ENCODE results near the gene TCF4. TPM values are rescaled to one million over a fixed set of nuclear protein-coding genes. Genes with fewer than 3 reads are reported as not detected.

TCF4 gene
- total RNA-seq, 1 experiment from 2014 or later: 0.42 TPM

- TF ChIP-seq POLR2AphosphoS5 (IDR thresholded peaks at IDR 0.05; ENCODE audit: low read depth, low read length) (no peak), JUND (IDR thresholded peaks at IDR 0.05) (no peak), TCF7L2 (IDR thresholded peaks at IDR 0.05; ENCODE audit: borderline replicate concordance, extremely low read depth, insufficient read depth, insufficient read length) (no peak), ZFX (IDR thresholded peaks at IDR 0.05) (no peak), CBX3 (IDR thresholded peaks at IDR 0.05; ENCODE audit: low read depth) (no peak), SIN3A (IDR thresholded peaks at IDR 0.05; ENCODE audit: low read depth) (no peak), RAD21 (IDR thresholded peaks at IDR 0.05; ENCODE audit: low read depth) (no peak), CEBPB (IDR thresholded peaks at IDR 0.05; ENCODE audit: low read depth) (no peak), REST (IDR thresholded peaks at IDR 0.05; ENCODE audit: low read depth) (no peak)
These were observed 102.3 kb downstream of the TCF4 start (continued) for GRCh38 chr18:55485666-55486065.

- RAD21 ChIA-PET (ENCODE audit: low non-redundant PET in 1 of 2, low total read pairs in 2 of 2, uncharacterized antibody in 2 of 2, unreplicated experiment in 2 of 2): no interaction called here
- no peak overlapping the region for H3K27ac ChIP-seq (ENCODE audit: low read depth, low read length)
- ATAC-seq (no peak), DNase-seq (ENCODE audit: low read depth, low spot score) (no peak)
- no peak overlapping the region for H3K4me2 ChIP-seq (ENCODE audit: low read length)
- H3K27me3 ChIP-seq (ENCODE audit: insufficient read depth, low read length): no peaks in the 10 kb centered on the region
- peaks cover 6 to 13% of the 10 kb centered on the region in 2 experiments; a peak in 3 of 4 replicates for H3K9me3 ChIP-seq (ENCODE audit: control insufficient read depth in 1 of 2, insufficient read depth in 1 of 2, low read depth in 1 of 2, low read length in 2 of 2)
- CTCF ChIA-PET: no interaction called here
- POLR2A ChIA-PET: no interaction called here
- no peak overlapping the region for H3K9ac ChIP-seq (ENCODE audit: low read length)
- H3K9me2 ChIP-seq (ENCODE audit: insufficient read depth): no peaks in the 10 kb centered on the region
- no TSS peak for BruUV-seq (replicated peaks)
- H3K79me2 ChIP-seq (ENCODE audit: insufficient read depth, low read length): no peaks in the 10 kb centered on the region
- H4K20me1 ChIP-seq (ENCODE audit: insufficient read depth): no peaks in the 10 kb centered on the region
- no peaks in the 10 kb centered on the region for H3K4me1 ChIP-seq (ENCODE audit: control insufficient read depth in 1 of 2, insufficient read depth in 2 of 2, low read length in 2 of 2)
- no peak overlapping the region for H2AFZ ChIP-seq (ENCODE audit: low read depth, low read length, poor library complexity, severe bottlenecking)
- intact Hi-C loops (cut with micrococcal nuclease): no loop called here
- H3K36me3 ChIP-seq (ENCODE audit: control insufficient read depth in 1 of 2, insufficient read depth in 2 of 2, low read length in 2 of 2): no peaks in the 10 kb centered on the region
- H3K4me3 ChIP-seq (replicated peaks in 1 of 2; ENCODE audit: low read depth in 1 of 2, low read length in 2 of 2): no peak overlapping the region
- TF ChIP-seq CTCF (IDR thresholded peaks at IDR 0.05 in 2 of 3, conservative IDR thresholded peaks at IDR 0.05 in 1 of 3; ENCODE audit: borderline replicate concordance in 1 of 3, insufficient read depth in 1 of 3, low read depth in 2 of 3, low read length in 2 of 3): no peak
- no peak for TF ChIP-seq CEBPB (IDR thresholded peaks at IDR 0.05; ENCODE audit: low read depth)
- TF ChIP-seq TCF7L2 (IDR thresholded peaks at IDR 0.05; ENCODE audit: borderline replicate concordance, extremely low read depth, insufficient read depth, insufficient read length): no peak
- no peak for TF ChIP-seq ZBTB33 (IDR thresholded peaks at IDR 0.05; ENCODE audit: extremely low read depth, insufficient replicate concordance, low read length)
- TF ChIP-seq SP1 (IDR thresholded peaks at IDR 0.05; ENCODE audit: low read depth): no peak
- TF ChIP-seq EGR1 (IDR thresholded peaks at IDR 0.05; ENCODE audit: low read depth): no peak
- no peak for TF ChIP-seq ZFX (IDR thresholded peaks at IDR 0.05)
- TF ChIP-seq REST (IDR thresholded peaks at IDR 0.05; ENCODE audit: low read depth): no peak
- no peak for TF ChIP-seq FOSL1 (IDR thresholded peaks at IDR 0.05; ENCODE audit: low read depth)
These were observed 103.2 kb downstream of the TCF4 start for GRCh38 chr18:55484773-55485172.
